ENCODE measurements around the gene RARA.
A peak's percentile ranks its signal among the peaks of the same experiment; 100 is the strongest.

The RARA gene

DNA sequence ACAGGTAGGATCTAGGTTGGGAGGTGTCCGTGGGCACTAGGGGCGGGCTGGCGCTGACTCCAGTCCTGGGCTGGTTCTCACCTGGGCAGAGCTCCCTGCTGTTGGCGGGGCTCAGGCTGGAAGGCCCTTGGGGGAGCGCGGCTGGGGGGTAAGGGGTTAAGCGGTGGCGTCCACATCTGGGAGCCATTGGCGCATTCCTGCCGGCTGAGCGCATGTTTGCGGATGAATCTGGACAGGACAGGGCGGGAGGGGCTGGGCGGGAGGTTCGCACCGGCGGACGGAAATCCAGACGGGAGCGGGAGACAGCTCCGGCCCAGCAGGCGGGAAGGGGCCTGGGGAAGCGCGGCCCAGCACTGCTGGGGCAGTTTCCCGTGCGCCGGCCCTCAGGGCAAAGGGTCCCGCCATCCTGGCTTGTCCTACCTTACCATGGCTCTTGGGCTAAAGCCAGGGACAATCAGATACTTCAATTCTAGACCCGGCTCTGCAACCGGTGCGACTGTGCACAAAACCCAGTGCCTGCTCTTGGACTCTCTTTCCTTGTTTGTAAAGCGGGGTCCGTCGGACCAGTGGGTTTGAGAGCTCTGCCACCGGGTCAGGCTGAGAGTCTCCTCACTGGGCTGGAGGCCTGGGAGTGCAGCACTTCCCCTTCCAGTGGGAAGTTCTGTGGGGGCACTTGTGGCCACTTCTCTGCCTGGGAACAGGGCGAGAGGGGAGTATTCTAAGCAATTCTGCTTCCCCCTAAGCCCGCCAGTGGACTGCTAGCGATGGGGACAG is 7.8 kb downstream of the RARA start:
- Histone ChIP-seq H3K36me3 (ENCODE audit: insufficient read depth, low read length) (no peaks in the 10 kb centered on the region), H3K9ac (ENCODE audit: low read depth, low read length) (peak overlapping the region; percentile 47; the same call in 1 of the 2 replicates), H3K9me3 (ENCODE audit: control insufficient read depth, insufficient read depth, low read length) (no peaks in the 10 kb centered on the region), H3K4me1 (ENCODE audit: insufficient read depth, low read length) (peaks cover 24% of the 10 kb centered on the region)

GRCh38 chr17:40317345-40317873 is 8.4 kb downstream of the RARA start:
- no peaks in the 10 kb centered on the region for H3K9me3 ChIP-seq (ENCODE audit: control insufficient read depth, insufficient read depth, low read length)
- H3K9ac ChIP-seq (ENCODE audit: low read depth, low read length) = peak overlapping the region; percentile 47; the same call in 1 of the 2 replicates
- H3K36me3 ChIP-seq (ENCODE audit: insufficient read depth, low read length) = no peaks in the 10 kb centered on the region
- peaks cover 28% of the 10 kb centered on the region for H3K4me1 ChIP-seq (ENCODE audit: insufficient read depth, low read length)

DNA sequence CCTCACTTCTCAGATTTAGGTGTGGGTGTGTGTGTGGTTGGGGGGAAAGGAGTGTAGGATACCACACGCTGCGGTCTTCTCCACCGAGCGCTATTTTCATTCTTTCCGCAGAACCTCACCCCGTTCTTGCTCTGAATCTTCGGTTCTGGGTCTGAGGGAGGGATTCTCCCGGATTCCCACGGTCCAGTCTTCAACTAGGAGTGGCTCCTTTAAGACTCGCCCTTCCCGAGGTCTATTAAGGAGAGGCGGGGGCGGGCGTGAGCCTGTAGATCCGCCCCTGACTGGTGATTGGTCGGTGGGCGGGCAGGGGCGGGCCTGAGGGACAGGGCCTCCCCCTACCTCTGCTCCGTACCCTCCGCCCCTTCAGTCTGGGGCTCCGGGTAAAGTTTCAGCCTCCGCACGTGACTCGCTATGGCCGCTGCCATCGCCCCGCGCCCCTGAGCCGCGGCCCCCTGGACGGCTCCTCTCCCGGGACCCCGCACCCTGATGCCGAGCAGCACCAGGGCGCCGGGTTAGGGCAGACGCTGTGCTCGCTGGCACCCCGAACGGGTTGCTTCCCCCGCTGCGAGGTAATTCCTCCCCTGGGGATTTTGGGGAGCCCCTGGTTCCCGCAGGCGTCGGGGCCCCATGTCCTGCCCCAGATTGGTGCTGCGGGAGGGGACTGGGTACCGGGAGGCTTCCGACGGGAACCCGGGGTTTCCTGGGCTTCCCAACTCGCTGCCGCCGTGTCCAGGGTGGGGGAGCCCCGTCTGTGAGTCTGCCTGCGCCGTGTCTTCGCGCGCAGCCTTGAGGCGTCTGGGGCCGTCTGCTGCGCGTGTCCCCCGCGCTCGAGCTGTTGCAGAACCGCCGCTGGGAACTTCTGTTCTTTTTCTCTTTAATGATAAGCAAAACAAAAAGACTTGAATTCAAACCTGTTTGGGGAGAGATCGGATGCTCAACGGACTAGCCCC is 9.2 kb downstream of the RARA start:
- H3K9ac ChIP-seq (ENCODE audit: low read depth, low read length) = peak overlapping the region; percentile 92
- H3K9me3 ChIP-seq (ENCODE audit: control insufficient read depth, insufficient read depth, low read length) = no peaks in the 10 kb centered on the region
- H3K4me1 ChIP-seq (ENCODE audit: insufficient read depth, low read length) = peaks cover 31% of the 10 kb centered on the region

GRCh38 chr17:40318830-40319391 is 9.9 kb downstream of the RARA start:
- H3K9me3 ChIP-seq (ENCODE audit: control insufficient read depth, insufficient read depth, low read length) = no peaks in the 10 kb centered on the region
- H3K4me1 ChIP-seq (ENCODE audit: insufficient read depth, low read length) = peaks cover 27% of the 10 kb centered on the region; the same call in 1 of the 2 replicates
- H3K36me3 ChIP-seq (ENCODE audit: insufficient read depth, low read length) = no peaks in the 10 kb centered on the region
- H3K9ac ChIP-seq (ENCODE audit: low read depth, low read length) = peak overlapping the region; percentile 92

More for the DNA sequence above, 9.2 kb downstream of the RARA start:
- H3K36me3 ChIP-seq (ENCODE audit: insufficient read depth, low read length) = no peaks in the 10 kb centered on the region

- H3K9me3 ChIP-seq (ENCODE audit: control insufficient read depth, insufficient read depth, low read length) = no peaks in the 10 kb centered on the region
- H3K4me1 ChIP-seq (ENCODE audit: insufficient read depth, low read length) = peaks cover 27% of the 10 kb centered on the region; the same call in 1 of the 2 replicates
- H3K36me3 ChIP-seq (ENCODE audit: insufficient read depth, low read length) = no peaks in the 10 kb centered on the region
- no peak overlapping the region for H3K9ac ChIP-seq (ENCODE audit: low read depth, low read length)
Observed at GRCh38 chr17:40319651-40320540, 10.9 kb downstream of the RARA start.

DNA sequence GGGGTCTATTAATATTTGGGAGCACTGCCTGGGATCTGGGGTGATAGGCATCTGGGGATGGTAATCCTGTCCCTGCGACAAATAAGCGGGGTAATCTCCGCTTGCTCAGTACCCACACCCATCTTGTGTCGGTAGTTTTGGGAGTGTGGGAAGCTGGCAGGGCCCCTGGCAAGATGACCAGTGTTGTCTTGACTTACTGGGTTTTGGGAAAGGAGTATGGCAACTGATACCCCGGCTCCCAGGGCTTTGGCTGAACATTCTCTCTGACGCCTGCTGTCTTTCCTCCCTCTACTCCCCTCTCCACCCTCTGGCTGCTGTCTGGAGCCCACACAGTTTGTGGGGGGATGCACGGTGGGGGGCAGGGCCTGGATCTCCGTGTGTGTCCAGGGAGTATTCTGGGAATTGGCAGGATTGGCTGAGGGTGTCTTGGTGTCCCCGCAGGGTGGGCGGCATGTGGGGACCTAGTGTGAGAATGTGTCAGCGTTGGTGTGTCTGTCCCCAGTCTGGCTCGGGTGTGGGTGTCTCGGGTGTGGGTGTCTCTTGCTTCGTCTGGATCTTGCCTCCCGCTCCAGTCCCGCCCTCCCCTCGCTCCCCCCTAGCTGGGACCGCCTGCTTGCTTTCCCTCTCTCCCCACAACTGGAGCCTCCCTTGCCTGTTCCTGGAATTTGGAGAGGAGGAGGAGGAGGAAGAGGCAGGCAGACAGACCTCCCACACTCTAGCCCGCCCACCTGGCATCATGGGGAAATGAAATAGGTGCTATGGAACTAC is 12.0 kb downstream of the RARA start:
- Histone ChIP-seq H3K4me1 (ENCODE audit: insufficient read depth, low read length) (peaks cover 20% of the 10 kb centered on the region; the same call in 1 of the 2 replicates), H3K9ac (ENCODE audit: low read depth, low read length) (no peak overlapping the region), H3K9me3 (ENCODE audit: control insufficient read depth, insufficient read depth, low read length) (no peaks in the 10 kb centered on the region), H3K36me3 (ENCODE audit: insufficient read depth, low read length) (no peaks in the 10 kb centered on the region)

- Histone ChIP-seq H3K9me3 (ENCODE audit: control insufficient read depth, insufficient read depth, low read length) (no peaks in the 10 kb centered on the region), H3K9ac (ENCODE audit: low read depth, low read length) (no peak overlapping the region), H3K36me3 (ENCODE audit: insufficient read depth, low read length) (no peaks in the 10 kb centered on the region), H3K4me1 (ENCODE audit: insufficient read depth, low read length) (peaks cover 16% of the 10 kb centered on the region; the same call in 1 of the 2 replicates)
Observed at GRCh38 chr17:40321524-40321929, 12.5 kb downstream of the RARA start.

DNA sequence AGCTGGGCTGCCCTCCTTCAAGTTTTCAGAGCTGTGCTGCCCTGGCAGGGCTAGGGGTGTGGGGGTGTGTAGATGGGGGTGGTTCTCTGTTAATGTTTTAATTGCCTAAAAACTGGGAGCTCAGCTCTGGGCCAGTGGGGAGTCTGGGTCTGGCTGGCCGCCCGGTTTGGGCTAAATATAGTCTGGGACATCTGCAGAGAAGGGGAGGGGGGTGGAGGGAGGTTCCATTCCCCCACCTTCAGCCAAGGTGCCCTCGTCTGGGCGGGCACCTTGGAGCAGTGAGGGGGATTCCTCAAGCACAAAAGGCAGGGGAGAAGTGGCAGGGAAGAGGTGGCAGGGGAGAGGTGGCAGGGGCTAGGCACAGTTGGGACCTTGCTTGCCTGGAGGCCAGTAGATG is 13.0 kb downstream of the RARA start:
- H3K4me1 ChIP-seq (ENCODE audit: insufficient read depth, low read length) = peaks cover 16% of the 10 kb centered on the region; the same call in 1 of the 2 replicates
- H3K9me3 ChIP-seq (ENCODE audit: control insufficient read depth, insufficient read depth, low read length) = no peaks in the 10 kb centered on the region
- H3K9ac ChIP-seq (ENCODE audit: low read depth, low read length) = peak overlapping the region; percentile 39; the same call in 1 of the 2 replicates
- no peaks in the 10 kb centered on the region for H3K36me3 ChIP-seq (ENCODE audit: insufficient read depth, low read length)

- Histone ChIP-seq H3K36me3 (ENCODE audit: insufficient read depth, low read length) (no peaks in the 10 kb centered on the region), H3K9ac (ENCODE audit: low read depth, low read length) (peak overlapping the region; percentile 39; the same call in 1 of the 2 replicates), H3K9me3 (ENCODE audit: control insufficient read depth, insufficient read depth, low read length) (no peaks in the 10 kb centered on the region), H3K4me1 (ENCODE audit: insufficient read depth, low read length) (peaks cover 16% of the 10 kb centered on the region; the same call in 1 of the 2 replicates)
Observed at GRCh38 chr17:40322358-40323315, 13.7 kb downstream of the RARA start.

DNA sequence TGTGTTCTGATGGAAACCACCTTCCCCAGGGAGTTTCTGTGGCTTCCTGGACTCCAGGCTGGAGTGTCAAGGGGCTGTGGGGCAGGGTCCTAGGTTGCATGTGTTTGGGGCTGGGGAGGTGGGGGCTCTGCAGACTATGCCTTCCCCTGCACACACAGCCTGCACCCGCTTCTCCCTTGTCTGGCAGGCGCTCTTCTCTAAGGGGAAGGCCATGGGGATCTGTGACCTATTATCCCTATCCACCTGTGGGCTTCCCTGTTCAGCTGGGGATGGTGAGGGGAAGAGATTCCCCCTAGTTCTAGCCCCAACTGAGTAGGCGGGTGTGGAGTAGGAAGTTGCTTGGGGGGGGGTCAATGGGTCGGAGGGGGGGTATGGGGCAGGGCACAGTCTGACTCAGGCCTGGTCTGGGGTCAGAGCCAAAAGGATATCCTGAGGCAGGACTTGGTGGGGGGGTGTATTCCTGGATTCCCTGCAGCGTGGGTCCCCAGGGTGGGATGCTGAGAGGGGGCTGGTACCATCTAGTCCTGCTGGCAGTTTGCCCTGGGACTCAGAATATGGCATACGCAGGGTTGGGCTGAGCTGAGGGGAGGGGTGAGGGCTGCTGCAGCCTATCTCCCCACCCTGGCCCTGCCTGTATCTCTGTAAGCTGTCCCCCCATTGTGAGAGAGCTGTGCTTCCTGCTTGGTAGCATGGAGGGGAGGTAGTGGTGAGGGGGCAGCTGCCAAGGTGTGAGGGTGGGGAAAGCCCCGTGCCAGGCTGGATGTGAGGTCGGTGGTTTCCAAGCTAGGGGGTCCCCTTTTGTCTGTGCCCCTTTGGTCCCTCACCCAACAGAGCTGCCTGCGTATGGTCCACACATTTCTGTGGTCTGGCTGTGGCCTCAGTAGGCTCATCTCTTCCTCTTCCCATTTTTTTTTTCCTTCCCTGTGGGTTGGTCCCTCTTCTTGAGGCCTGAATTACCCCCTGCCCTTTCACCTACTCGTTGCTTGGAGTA is 14.7 kb downstream of the RARA start:
- no peaks in the 10 kb centered on the region for H3K36me3 ChIP-seq (ENCODE audit: insufficient read depth, low read length)
- peaks cover 16% of the 10 kb centered on the region; the same call in 1 of the 2 replicates for H3K4me1 ChIP-seq (ENCODE audit: insufficient read depth, low read length)
- H3K9me3 ChIP-seq (ENCODE audit: control insufficient read depth, insufficient read depth, low read length) = no peaks in the 10 kb centered on the region
- no peak overlapping the region for H3K9ac ChIP-seq (ENCODE audit: low read depth, low read length)
